Rectal smooth muscle tissue (tissue), 1 donor: Measurements from ENCODE around the gene DGCR8.

ENCODE experiments used
- H3K27ac ChIP-seq: one replicate; pipeline ENCODE4 v1.7.0; 2013; ENCODE audit warnings: low read depth, low read length, inconsistent platforms
- H3K27me3 ChIP-seq: one replicate; pipeline ENCODE4 v1.7.0; 2013; ENCODE audit warnings: low read length; ENCODE audit not compliant: control insufficient read depth, insufficient read depth
- H3K36me3 ChIP-seq: one replicate; pipeline ENCODE4 v1.7.0; 2013; ENCODE audit warnings: low read length; ENCODE audit not compliant: control insufficient read depth, insufficient read depth
- H3K4me1 ChIP-seq: one replicate; pipeline ENCODE4 v1.7.0; 2013; ENCODE audit warnings: low read length; ENCODE audit not compliant: control insufficient read depth, insufficient read depth
- H3K4me3 ChIP-seq: one replicate; pipeline ENCODE4 v1.7.0; 2013; ENCODE audit warnings: low read length
- H3K9ac ChIP-seq: one replicate; pipeline ENCODE4 v1.7.0; 2013; ENCODE audit warnings: low read length

DGCR8 gene

GRCh38 chr22:20083891-20084546, 4.0 kb downstream of the DGCR8 start:
- Histone ChIP-seq H3K36me3 (peaks cover 25% of the 10 kb centered on the region), H3K27ac (no peak overlapping the region), H3K4me3 (no peak overlapping the region), H3K9ac (no peak overlapping the region), H3K27me3 (no peaks in the 10 kb centered on the region), H3K4me1 (peaks cover 10% of the 10 kb centered on the region)

DNA sequence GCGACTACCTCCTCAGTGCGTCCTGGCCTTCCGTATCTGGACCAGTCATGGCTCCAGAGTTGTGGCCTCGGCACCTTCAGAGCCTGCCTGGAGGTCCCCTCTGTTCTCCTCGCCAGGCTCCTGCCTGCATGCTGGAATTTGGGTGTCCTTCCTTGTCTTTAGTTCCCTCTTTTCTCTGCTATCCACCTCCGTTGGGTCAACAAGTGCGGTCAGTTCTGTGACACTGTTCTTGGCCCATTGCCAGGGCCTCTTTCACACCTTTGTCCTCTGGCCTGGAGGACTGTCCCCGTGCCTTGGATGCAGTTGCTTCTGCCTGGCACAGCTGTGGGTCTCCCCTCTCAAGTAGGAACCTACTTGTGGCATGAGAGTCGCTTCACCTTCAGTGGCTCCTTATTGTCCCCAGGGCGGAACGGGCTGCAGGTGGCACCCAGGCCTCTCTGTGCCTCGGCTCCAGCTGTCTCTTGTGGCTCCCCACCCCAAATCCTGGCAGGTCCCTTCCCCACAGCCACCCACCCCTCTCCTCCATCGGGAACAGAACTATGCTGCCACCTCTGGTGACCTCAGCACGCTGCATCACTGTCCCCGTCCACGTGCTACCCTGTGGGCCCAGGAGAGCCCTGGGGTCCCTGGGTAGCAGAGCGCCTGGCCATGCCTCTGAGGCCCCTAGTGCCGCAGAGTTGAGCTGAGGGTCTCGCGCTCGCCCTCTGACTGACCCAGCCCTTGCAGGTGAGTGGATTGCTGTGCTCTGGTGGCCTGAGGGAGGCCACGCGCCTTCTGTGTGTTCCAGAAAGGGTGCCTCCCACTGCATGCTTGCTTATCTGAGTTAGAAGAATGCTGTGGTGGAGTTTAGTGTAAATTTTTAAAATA, 4.7 kb downstream of the DGCR8 start:
- Histone ChIP-seq H3K27me3 (no peaks in the 10 kb centered on the region), H3K9ac (no peak overlapping the region)

DNA sequence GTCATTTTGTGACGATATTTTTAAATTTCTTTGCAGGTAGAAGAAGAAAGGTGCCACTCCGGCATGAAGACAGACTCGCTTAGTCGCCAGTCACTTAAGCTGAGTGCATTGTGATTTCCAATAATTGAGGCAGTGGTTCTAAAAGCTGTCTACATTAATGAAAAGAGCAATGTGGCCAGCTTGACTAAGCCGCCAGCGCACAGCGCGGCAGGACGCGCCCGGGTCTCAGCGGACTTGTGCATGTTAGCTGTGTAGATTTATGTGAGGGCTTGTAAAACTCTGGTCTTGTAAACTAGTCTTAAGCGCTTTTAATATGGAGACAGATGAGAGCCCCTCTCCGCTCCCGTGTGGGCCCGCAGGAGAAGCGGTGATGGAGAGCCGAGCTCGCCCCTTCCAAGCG, 5.6 kb downstream of the DGCR8 start:
- Histone ChIP-seq H3K27ac (no peak overlapping the region), H3K9ac (no peak overlapping the region), H3K36me3 (peaks cover 40% of the 10 kb centered on the region)

More for the DNA sequence above, 4.7 kb downstream of the DGCR8 start:
- H3K27ac ChIP-seq = no peak overlapping the region
- peaks cover 32% of the 10 kb centered on the region for H3K36me3 ChIP-seq
- H3K4me1 ChIP-seq = peaks cover 10% of the 10 kb centered on the region
- H3K4me3 ChIP-seq = no peak overlapping the region

GRCh38 chr22:20086101-20086599, 6.1 kb downstream of the DGCR8 start:
- no peak overlapping the region for H3K27ac ChIP-seq
- no peak overlapping the region for H3K4me3 ChIP-seq
- H3K9ac ChIP-seq = no peak overlapping the region
- peaks cover 7% of the 10 kb centered on the region for H3K4me1 ChIP-seq
- H3K36me3 ChIP-seq = peaks cover 45% of the 10 kb centered on the region
- no peaks in the 10 kb centered on the region for H3K27me3 ChIP-seq

More for the DNA sequence above, 5.6 kb downstream of the DGCR8 start:
- peaks cover 10% of the 10 kb centered on the region for H3K4me1 ChIP-seq
- no peaks in the 10 kb centered on the region for H3K27me3 ChIP-seq
- H3K4me3 ChIP-seq = no peak overlapping the region

- peaks cover under 1% of the 10 kb centered on the region for H3K4me1 ChIP-seq
- H3K4me3 ChIP-seq = no peak overlapping the region
- no peak overlapping the region for H3K9ac ChIP-seq
- no peak overlapping the region for H3K27ac ChIP-seq
- peaks cover 51% of the 10 kb centered on the region for H3K36me3 ChIP-seq
- no peaks in the 10 kb centered on the region for H3K27me3 ChIP-seq
Observed at GRCh38 chr22:20086763-20087162, 6.7 kb downstream of the DGCR8 start.

- H3K4me3 ChIP-seq = no peak overlapping the region
- H3K27me3 ChIP-seq = no peaks in the 10 kb centered on the region
- H3K27ac ChIP-seq = no peak overlapping the region
- H3K4me1 ChIP-seq = no peaks in the 10 kb centered on the region
- H3K9ac ChIP-seq = no peak overlapping the region
- H3K36me3 ChIP-seq = peaks cover 59% of the 10 kb centered on the region
Observed at GRCh38 chr22:20087319-20088262, 7.5 kb downstream of the DGCR8 start.

DNA sequence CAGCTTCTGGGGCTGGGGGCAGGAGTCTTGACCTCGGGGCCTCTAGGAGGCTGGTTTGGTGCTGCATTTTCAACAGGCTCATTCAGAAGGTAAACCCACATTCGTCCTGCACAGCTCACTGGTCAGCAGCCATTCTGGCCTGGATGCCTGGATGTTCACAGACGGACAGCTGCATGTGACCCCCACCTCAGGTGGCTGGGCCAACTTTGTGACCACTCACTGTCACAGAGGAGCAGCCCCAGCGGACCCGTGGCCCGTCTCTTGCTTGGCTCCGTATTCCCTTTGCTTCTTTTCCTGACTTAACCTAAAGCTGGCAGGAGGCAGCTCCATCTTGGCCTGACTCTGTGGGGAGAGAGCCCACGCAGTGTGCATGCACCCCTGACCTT, 8.2 kb downstream of the DGCR8 start:
- H3K9ac ChIP-seq = no peak overlapping the region
- H3K36me3 ChIP-seq = peaks cover 60% of the 10 kb centered on the region
- no peak overlapping the region for H3K27ac ChIP-seq

GRCh38 chr22:20089226-20089976, 9.4 kb downstream of the DGCR8 start:
- Histone ChIP-seq H3K27ac (no peak overlapping the region), H3K36me3 (peaks cover 67% of the 10 kb centered on the region), H3K4me1 (no peaks in the 10 kb centered on the region), H3K27me3 (no peaks in the 10 kb centered on the region), H3K9ac (no peak overlapping the region), H3K4me3 (no peak overlapping the region)

More for the DNA sequence above, 8.2 kb downstream of the DGCR8 start:
- no peaks in the 10 kb centered on the region for H3K27me3 ChIP-seq
- no peak overlapping the region for H3K4me3 ChIP-seq
- no peaks in the 10 kb centered on the region for H3K4me1 ChIP-seq

- Histone ChIP-seq H3K27ac (no peak overlapping the region), H3K9ac (no peak overlapping the region), H3K36me3 (peaks cover 74% of the 10 kb centered on the region), H3K4me3 (no peak overlapping the region), H3K4me1 (no peaks in the 10 kb centered on the region), H3K27me3 (no peaks in the 10 kb centered on the region)
Observed at GRCh38 chr22:20089977-20090729, 10.1 kb downstream of the DGCR8 start.

GRCh38 chr22:20090730-20091240, 10.7 kb downstream of the DGCR8 start:
- no peak overlapping the region for H3K27ac ChIP-seq
- no peaks in the 10 kb centered on the region for H3K4me1 ChIP-seq
- H3K36me3 ChIP-seq = peaks cover 80% of the 10 kb centered on the region
- H3K4me3 ChIP-seq = no peak overlapping the region
- no peaks in the 10 kb centered on the region for H3K27me3 ChIP-seq
- no peak overlapping the region for H3K9ac ChIP-seq
